ENCODE data around the gene DCN.

Gene DCN

DNA sequence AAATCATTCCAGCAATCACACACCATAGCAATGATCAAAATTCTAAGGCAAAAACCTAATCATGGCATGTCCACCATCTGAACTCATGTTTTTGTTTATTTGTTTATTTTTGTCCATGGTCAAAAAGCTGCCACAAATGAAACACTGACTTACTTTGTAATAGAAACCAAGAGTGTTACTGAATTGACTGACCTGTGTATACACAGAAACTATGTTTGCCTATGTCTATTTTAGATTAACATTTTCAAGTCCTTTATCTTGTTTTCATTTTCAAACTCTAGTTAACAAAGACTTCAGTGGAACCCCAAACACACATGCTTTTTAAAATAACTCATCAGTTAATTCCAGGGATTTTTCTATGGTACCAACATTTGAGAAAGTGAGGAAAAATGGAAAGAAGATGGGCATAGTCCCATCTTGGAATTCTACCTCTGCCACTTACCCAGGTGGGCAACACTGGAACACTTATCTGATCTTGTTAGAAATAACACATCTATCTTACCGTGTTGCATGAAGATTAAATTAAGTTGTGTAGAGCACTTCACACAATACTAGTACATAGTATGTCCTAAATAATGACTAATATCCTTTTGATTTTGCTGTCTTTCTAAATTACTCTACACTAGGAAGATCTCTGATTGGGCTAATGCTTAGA lies 77.7 kb downstream of the DCN start:
- in situ Hi-C loops (cut with HindIII; ENCODE audit: low sequenced_read_pairs): loop anchor here (5.0 kb wide), 1 partner anchor 82 kb away; no protein-coding TSS in a partner anchor

DNA sequence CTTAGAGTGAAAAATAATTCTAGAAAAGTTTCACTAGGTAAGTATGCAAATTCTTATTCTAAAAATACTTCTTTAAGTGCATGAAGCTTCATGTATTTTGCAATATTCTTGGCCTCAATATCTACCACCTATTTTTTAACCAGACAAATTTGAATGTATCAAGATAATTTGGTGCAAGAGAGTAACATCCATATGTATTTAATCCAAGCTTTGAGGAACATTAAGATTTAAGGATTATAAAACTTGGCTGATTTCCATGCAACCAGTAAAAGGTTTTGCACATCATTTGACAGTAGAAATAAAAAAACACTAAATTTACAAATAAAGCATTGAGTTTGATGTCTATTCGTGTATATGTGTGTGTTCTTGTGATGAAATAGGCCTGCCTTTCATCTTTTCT lies 79.0 kb downstream of the DCN start:
- in situ Hi-C loops (cut with HindIII; ENCODE audit: low sequenced_read_pairs): loop anchor here (5.0 kb wide), 1 partner anchor 84 kb away; no protein-coding TSS in a partner anchor

DNA sequence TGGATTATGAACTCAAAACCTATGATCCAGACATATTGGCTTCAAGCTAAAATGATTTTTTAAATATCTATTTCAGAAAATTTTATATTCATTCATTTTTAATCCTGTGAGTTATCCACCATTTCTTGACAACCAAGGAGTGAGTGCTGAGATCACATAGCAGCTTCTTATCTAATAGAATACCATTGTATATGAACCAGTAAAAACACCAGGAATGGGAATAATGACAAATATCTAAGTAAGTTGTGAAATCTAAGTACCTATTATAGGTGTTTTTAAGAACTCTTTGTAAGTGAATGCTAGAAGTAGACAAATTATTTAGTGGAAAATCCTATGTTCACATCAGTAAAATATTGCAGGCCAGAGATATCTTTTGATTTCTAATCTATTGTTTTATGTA lies 79.5 kb downstream of the DCN start:
- in situ Hi-C loops (cut with HindIII; ENCODE audit: low sequenced_read_pairs): loop anchor here (5.0 kb wide), 1 partner anchor 84 kb away; no protein-coding TSS in a partner anchor

DNA sequence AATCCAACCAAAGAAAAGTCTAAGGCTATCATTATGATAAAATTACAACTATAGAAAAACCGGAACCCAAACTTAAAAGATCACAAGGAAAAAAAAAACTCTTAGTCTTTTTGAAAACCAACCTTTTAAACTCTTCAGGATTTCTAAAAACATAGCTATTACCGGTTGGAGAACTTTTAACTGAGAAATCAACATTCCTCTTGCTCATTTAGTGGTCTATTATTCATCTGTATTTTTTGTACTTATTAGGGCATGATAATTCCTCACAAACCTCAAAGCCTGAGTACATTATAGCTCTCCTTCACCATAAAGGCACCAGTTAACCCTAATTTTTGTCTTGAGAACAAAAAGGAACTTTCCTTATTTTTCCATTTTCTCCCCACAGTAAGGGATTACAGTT lies 81.7 kb downstream of the DCN start:
- in situ Hi-C loops (cut with HindIII; ENCODE audit: low sequenced_read_pairs): loop anchor here (5.0 kb wide), 1 partner anchor 86 kb away; no protein-coding TSS in a partner anchor

DNA sequence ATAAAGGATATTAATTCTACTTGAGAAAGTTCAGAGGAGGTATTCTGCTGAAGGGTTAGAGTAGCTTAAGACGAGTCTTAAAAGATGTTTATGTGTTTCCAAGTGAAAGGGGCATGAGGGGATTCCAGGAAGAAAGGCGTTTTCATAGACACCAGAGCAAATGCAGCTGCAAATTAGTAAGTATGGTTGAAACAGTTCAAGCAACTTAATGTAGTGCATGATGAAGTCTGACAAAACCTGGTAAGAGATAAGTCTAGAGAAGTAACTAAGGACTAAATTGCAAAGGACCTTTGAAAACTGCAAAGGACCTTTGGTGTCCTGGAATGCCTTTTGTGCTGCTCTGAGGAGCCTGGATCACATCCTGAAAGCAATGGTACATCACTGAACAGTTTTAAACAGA lies 82.8 kb downstream of the DCN start:
- in situ Hi-C loops (cut with HindIII; ENCODE audit: low sequenced_read_pairs): loop anchor here (5.0 kb wide), 1 partner anchor 87 kb away; no protein-coding TSS in a partner anchor

DNA sequence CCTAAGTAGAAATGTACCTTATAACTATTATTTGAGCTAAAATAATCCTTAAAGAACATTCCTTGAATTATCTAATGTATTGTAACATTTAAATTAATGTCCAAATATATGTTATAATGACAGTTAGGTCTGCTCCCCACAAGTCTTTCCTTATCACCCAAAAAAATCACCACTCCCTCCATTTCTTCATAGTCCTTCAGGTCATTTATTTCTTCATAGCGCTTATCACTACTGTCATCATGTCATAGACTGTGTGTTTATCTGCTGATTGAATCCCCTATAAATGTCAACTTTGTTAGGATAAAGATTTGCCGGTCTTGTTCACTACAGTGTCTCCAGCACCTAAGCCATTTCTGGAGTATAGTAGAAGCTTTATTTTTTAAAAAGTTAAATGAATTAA lies 83.3 kb downstream of the DCN start:
- in situ Hi-C loops (cut with HindIII; ENCODE audit: low sequenced_read_pairs): no loop called here

DNA sequence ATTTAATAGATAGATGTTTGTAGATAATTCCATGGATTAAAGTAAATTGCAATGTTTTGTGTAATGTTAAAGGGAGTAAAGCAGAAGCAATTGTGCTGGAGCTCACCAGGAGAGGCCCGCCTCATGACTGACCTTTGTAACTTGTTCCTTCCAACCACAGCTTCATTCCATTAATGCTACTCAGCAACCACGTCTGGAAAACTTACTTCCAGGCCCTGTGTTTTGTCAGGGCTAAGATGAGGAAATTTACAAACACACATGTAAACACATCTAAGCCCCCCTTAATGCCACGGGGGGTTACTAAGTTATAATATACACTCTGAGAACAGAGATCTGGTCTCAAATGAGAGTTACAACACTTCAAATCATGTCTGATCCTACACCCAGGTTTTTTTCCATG lies 83.7 kb downstream of the DCN start:
- in situ Hi-C loops (cut with HindIII; ENCODE audit: low sequenced_read_pairs): no loop called here

DNA sequence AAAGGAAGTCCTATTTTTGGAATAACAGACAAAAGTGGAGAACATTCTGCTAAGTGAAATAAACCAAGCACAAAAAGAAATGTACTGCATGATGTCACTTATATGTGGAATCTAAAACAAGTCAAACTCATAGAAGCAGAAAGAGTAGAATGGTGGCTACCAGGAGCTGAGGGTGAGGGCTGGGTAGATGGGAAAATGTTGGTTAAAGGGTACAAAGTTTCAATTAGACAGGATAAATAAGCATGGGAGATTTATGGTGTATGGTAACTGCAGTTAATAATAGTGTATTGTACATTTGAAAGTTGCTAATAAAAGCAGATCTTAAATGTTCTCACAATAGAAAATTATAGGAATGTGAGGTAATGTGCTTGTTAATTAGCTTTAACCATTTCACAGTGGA lies 84.2 kb downstream of the DCN start:
- in situ Hi-C loops (cut with HindIII; ENCODE audit: low sequenced_read_pairs): no loop called here

DNA sequence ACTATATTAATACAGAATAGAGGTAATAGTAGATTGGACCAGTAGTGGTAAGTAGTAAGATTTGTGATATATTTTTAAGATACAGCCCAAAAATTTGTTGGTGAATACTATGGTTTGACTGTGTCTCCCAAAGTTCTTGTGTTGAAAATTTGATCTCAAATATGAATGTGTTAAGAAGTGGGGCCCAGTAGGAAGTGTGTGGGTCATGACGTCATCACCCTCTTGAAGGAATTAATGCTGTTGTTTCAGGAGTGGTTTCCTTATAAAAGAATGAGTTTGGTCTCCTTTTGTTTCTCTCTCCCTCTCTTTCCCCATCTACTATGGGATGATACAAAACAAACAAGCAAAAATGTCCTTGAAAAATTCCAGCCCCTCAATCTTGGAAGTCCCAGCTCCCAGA lies 87.7 kb downstream of the DCN start:
- in situ Hi-C loops (cut with HindIII; ENCODE audit: low sequenced_read_pairs): no loop called here

DNA sequence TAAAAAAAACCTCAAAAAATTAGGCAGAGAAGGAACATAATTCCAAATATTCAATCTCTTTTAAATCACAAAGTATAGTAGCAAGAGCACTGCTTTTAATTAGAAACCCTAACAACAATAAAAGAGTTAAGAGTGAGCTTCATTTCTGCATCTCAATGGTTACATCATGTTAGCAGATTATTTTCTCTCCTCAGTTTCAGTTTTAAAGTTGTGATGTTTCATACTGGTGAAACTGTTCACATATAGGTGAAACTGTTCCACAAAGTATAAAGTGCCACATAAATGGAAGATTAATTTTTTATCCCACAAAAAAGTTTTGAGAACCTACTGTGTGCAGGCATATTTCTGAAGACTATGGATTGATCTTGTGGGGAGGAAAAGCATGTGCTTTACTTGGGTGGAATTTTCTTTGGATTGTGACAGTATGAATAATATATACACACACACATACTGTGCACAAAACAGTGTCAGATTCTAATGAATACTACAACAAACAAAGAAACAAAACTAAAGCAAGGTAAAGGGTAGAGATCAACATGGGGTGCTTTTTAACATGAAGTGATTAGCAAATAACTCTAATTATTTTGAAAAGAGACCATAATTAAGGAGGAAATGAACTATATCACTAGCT lies 88.5 kb downstream of the DCN start:
- in situ Hi-C loops (cut with HindIII; ENCODE audit: low sequenced_read_pairs): no loop called here

DNA sequence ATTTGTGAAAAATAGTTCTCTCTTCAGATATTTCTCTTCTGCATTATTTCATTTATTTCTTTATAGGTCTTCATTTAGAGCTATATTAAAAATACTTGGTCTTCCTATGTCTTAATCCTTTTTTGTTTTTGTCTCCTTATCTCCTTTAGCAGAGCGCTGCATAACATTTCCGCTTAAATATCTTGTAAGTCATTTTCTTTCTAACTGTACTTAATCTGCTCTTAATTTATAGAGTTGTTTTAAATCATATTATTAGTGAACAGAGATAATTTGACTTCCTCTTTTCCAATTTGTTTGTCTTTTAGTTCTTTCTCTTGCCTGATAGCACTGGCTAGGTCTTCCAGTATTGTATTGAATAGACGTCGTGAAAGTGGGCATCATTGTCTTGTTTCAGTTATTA lies 89.3 kb downstream of the DCN start:
- in situ Hi-C loops (cut with HindIII; ENCODE audit: low sequenced_read_pairs): no loop called here

DNA sequence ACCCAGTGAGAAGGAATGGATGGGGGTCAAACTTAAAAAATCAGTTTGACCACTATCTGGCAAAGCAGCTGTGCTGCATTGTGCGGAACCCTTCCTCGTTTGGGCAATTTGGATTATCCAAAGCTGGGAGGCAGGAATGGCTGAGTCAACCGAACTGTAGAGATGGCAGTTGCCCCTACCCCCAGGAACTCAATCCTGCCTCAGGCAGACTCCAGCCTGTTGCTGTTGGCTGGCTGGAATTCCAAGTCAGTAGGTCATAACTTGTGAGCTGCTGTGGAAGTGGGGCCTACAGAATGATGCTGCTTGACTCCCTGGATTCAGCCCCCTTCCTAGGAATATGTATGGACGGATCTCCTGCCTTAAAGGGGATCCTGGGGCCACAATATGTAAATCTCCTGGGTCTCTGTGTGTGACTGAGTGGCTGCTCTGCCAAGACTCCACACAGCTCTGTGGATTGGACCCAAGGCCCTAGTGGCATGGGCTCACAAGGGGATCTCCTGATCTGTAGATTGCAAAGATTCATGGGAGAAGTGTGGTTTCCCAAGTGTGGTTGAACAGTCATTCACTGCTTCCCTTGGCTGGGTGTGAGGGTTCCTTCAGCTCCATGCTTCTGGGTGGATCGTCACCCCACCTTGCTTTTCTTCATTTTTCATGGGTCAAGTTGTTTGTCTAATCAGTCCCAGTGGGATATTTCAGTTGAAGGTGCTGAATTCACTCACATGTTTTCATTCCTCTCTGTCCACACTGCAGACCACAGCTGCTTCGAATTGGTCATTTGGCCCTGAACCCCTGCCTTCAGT lies 90.5 kb downstream of the DCN start:
- in situ Hi-C loops (cut with HindIII; ENCODE audit: low sequenced_read_pairs): no loop called here
